Lower lobe of right lung (tissue), 2 donors: ENCODE measurements around the gene SLC16A13. TPM values are rescaled to one million over a fixed set of nuclear protein-coding genes. Genes with fewer than 3 reads are reported as not detected.

ENCODE experiments used
- ATAC-seq, 2 donors: fragments of 200-7000 bp; cut with Tn5 transposase; one replicate each; pipeline ENCODE4 v1.9.1; 2020 to 2022; ENCODE audit warnings: mild to moderate bottlenecking in 2 of 2, moderate library complexity in 2 of 2
- DNase-seq: peaks from one replicate; pipeline ENCODE4 v3.0.0-alpha.2; 2020
- H3K27ac ChIP-seq: fragments of 200-600 bp; one replicate; pipeline ENCODE4 v1.8.0; 2022
- H3K27me3 ChIP-seq: fragments of 200-600 bp; one replicate; pipeline ENCODE4 v1.8.0; 2022; ENCODE audit warnings: low read depth
- H3K36me3 ChIP-seq: fragments of 200-600 bp; one replicate; pipeline ENCODE4 v1.8.0; 2022; ENCODE audit warnings: mild to moderate bottlenecking
- H3K4me1 ChIP-seq: fragments of 200-600 bp; one replicate; pipeline ENCODE4 v1.8.0; 2022
- H3K4me3 ChIP-seq: fragments of 200-600 bp; one replicate; pipeline ENCODE4 v1.8.0; 2022; ENCODE audit warnings: mild to moderate bottlenecking
- H3K9me3 ChIP-seq: fragments of 200-600 bp; one replicate; pipeline ENCODE4 v1.8.0; 2022
- CTCF ChIP-seq: fragments of 200-600 bp; IDR thresholded peaks from one replicate; pipeline ENCODE4 v1.8.0; 2022; ENCODE audit warnings: antibody characterized with exemption, mild to moderate bottlenecking
- intact Hi-C: fragments of 100-400 bp; cut with DNase I; formaldehyde crosslinking; loops from one replicate; pipeline ENCODE4 v1.11.0; 2022
- total RNA-seq: library from RNA; stranded (reverse); fragmentation: NEBNext Ultra II Directional; extraction: Animal tissue kit (Norgen Biotek cat#: 25700); gene quantifications from one replicate; pipeline ENCODE4 v1.2.1, GENCODE V29; 2021
- donor health status: DM: no; HTN: yes; CAD: no; lungs with severe emphysema.

Gene SLC16A13
- total RNA-seq, 1 donor from 2014 or later: 9.9 TPM

DNA sequence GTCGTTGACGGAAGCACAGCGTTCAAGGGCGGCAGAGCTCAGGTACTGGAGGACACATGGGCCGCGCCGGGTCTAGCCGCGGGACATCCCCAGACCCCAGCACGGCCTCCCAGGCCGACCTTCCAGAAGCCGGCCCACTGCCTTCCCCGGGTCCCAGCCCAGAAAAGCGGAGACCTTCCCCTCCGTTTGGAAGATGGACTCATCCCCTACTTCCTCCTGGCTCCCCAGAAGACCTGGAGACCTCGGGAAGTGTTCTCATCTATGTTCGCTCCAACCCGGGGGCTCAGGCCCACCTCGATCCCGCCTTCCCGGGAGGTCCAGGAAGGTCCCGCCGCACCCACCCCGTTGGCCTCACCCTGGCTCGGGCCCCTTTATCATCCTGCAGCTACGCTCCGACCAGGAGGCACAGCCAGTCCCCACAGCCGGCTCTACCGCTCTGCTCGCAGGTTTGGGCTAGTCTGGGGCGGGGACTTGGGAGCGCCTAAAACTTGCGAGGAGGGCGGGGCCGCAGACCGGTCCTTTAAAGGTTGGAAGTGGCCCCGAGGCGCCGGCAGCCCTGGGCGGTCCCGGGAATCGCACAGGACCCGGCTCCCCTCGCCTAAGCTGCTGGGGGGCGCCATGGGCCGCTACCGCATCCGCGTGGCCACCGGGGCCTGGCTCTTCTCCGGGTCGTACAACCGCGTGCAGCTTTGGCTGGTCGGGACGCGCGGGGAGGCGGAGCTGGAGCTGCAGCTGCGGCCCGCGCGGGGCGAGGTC lies 40.1 kb upstream of the SLC16A13 start, which contains the start of gene ALOX12:
Gene ALOX12 (plus strand): TSS at position 550 of the 756 bp plus-strand sequence. CDS start 69 bp downstream, at position 619.
- Histone ChIP-seq H3K4me1 (peaks cover 6% of the 10 kb centered on the region), H3K9me3 (no peaks in the 10 kb centered on the region), H3K27ac (no peak within 1 kb of the TSS), H3K4me3 (peak within 1 kb of the TSS; percentile 34), H3K36me3 (peaks cover 37% of the 10 kb centered on the region), H3K27me3 (no peaks in the 10 kb centered on the region)
- DNase-seq (no peak), ATAC-seq (peak; percentile 62 to 87)
- TF ChIP-seq CTCF: no peak
- intact Hi-C loops: no loop called here

DNA sequence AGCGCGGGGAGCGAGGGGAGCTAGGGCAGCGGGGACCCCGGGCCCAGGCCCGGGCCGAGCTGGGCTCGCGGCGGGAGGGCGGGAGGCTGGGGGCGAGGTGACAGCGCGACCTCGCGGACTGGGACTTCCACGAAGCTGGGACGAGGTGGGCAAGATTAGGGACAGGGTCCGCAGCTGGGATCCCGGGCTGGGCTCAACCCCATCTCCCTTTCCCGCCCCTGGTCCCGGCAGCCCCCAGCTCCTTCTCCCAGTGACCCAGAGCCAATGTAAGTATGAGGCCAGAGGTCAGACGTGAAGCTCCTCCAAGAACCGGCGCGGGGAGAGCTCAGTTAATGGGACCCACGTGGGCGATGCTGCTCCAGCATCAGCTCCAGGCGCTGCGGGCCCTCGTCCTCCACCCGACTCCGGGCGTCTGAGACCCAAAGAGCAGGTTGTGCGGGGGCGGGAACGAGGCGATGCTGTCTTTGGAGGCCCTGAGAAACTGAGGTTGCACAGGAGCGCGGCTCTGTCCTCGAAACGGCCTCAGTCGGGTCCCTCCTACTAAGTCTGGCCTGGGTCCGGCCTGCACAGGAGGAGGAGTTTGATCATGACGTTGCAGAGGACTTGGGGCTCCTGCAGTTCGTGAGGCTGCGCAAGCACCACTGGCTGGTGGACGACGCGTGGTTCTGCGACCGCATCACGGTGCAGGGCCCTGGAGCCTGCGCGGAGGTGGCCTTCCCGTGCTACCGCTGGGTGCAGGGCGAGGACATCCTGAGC lies 39.4 kb upstream of the SLC16A13 start:
- H3K36me3 ChIP-seq: peaks cover 44% of the 10 kb centered on the region
- peak; percentile 6 to 28 for ATAC-seq
- no peaks in the 10 kb centered on the region for H3K9me3 ChIP-seq
- no peak overlapping the region for H3K27ac ChIP-seq
- H3K4me1 ChIP-seq: peaks cover 6% of the 10 kb centered on the region
- intact Hi-C loops: no loop called here
- peak overlapping the region; percentile 34 for H3K4me3 ChIP-seq
- no peaks in the 10 kb centered on the region for H3K27me3 ChIP-seq
- DNase-seq: no peak
- TF ChIP-seq CTCF: no peak

- Histone ChIP-seq H3K4me1 (peaks cover 6% of the 10 kb centered on the region), H3K27me3 (no peaks in the 10 kb centered on the region), H3K9me3 (no peaks in the 10 kb centered on the region), H3K27ac (no peak overlapping the region), H3K36me3 (peaks cover 52% of the 10 kb centered on the region), H3K4me3 (no peak overlapping the region)
- TF ChIP-seq CTCF: no peak
- intact Hi-C loops: no loop called here
- DNase-seq (no peak), ATAC-seq (no peak)
Measured at GRCh38 chr17:6997171-6997570, 38.6 kb upstream of the SLC16A13 start.

- H3K27me3 ChIP-seq: no peaks in the 10 kb centered on the region
- H3K36me3 ChIP-seq: peaks cover 67% of the 10 kb centered on the region
- intact Hi-C loops: no loop called here
- H3K4me3 ChIP-seq: no peak overlapping the region
- no peaks in the 10 kb centered on the region for H3K9me3 ChIP-seq
- H3K27ac ChIP-seq: no peak overlapping the region
- peaks cover 6% of the 10 kb centered on the region for H3K4me1 ChIP-seq
- ATAC-seq (no peak), DNase-seq (no peak)
- no peak for TF ChIP-seq CTCF
Measured at GRCh38 chr17:6998855-6999508, 36.8 kb upstream of the SLC16A13 start.

DNA sequence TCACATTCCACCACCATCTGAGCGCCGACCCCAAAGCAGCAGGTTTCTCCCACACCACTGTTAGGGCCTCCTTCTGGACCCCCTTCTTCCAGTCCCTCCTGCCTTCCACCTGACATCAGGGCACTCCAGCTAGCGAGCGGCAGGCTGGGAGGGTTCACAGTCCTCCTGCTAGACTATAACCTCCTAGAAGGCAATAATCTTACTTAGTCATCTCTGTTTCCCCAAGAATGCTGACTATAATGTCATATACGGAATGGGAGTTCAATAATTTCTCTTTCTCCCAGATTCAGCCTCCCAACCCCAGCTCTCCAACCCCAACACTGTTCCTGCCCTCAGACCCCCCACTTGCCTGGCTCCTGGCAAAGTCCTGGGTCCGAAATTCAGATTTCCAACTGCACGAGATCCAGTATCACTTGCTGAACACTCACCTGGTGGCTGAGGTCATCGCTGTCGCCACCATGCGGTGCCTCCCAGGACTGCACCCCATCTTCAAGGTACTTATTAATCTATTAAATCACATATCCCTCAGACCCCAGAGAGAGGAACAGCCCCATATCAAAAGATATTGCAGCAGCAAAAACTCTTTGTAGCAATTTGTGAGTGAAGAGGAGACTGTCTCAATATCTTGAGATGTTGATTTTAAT lies 34.4 kb upstream of the SLC16A13 start:
- intact Hi-C loops: loop anchor here (10.0 kb wide), 1 partner anchor 87 kb away; no protein-coding TSS in a partner anchor
- peaks cover 68% of the 10 kb centered on the region for H3K36me3 ChIP-seq
- DNase-seq (no peak), ATAC-seq (no peak)
- H3K27ac ChIP-seq: no peak overlapping the region
- H3K27me3 ChIP-seq: no peaks in the 10 kb centered on the region
- no peak overlapping the region for H3K4me3 ChIP-seq
- peak; percentile 40 for TF ChIP-seq CTCF
- H3K4me1 ChIP-seq: no peaks in the 10 kb centered on the region
- H3K9me3 ChIP-seq: no peaks in the 10 kb centered on the region
